NCI-H1092 treated with DMSO at 0.1 percent for 48 hours (cell line): ENCODE data around the gene SS18.
A peak's percentile ranks its signal among the peaks of the same experiment; 100 is the strongest.
"Not testable (repeated sequence)": the region's sequence is repeated elsewhere in the genome, so short reads cannot be mapped to it uniquely, and the experiment has no call there.

Experiments
- DNase-seq: peaks from one replicate; lab custom pipeline; 2025; lab: John Stamatoyannopoulos, UW

SS18 gene, protein sequence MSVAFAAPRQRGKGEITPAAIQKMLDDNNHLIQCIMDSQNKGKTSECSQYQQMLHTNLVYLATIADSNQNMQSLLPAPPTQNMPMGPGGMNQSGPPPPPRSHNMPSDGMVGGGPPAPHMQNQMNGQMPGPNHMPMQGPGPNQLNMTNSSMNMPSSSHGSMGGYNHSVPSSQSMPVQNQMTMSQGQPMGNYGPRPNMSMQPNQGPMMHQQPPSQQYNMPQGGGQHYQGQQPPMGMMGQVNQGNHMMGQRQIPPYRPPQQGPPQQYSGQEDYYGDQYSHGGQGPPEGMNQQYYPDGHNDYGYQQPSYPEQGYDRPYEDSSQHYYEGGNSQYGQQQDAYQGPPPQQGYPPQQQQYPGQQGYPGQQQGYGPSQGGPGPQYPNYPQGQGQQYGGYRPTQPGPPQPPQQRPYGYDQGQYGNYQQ

DNA sequence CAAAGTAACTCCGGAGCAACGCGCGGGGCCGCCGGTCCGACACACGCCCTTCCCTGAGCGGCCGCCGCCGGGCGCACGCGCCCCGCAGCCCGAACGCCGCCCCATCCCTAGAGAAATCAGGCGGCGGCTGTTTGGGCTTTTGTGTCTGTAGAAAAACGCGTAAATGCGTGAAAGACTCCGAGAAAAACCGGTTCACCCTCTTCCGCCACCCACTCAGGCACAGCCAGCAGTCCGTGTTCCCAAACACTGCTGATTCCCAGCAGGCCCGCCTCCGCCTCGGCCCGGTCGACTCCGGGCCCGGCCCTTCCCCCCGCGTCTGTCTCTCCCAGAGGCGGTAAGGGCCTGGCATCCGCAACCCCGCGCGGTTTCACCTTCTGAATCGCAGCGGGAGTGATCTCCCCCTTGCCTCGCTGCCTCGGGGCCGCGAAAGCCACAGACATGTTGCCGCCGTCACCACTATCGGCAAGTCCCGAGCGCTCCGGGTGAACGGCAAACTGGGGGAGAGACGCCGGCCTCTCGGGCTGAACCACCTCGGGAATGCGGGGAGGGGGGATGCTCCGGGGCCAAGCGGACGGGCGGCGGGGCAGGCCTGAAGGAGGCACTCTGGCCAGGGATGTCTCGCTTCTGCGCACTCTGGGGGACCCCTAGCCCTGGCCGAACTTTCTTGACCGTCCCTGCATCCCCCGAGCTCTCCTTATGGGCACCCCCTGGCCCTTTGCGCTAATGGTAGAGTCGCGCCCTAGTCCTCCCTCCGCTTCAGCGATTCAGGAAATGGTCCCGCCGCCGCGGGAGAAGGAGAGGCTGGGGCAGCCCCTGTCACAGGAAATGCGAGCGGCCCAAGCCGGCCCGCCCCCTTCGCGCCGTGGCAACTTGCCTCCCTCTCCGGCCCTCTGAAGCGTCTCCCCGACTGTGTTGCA, at the start of gene SS18:
Gene SS18 (minus strand): TSS at position 484 of the 917 bp plus-strand sequence. CDS start 44 bp downstream, at position 440.
- peak; percentile 91 for DNase-seq

DNA sequence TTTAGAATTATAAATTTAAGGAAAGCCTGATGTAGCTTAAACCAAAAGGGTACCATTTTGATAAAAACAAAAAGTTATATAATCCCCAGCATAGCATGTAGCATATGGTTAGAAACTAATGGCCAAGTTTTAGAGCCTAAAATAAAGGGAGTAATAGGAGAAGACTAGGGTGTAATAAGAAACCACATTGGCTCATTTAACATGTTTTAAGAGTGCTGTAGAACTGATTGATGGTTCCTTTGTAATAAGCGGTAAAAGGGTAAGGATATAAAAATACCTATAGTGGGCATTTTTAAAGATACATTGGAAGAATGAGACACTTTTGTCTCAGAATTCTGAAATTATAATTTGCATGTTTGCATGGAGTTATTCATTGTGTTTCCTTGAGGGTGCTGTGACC, 45.1 kb upstream of the SS18 start:
- no peak for DNase-seq

DNA sequence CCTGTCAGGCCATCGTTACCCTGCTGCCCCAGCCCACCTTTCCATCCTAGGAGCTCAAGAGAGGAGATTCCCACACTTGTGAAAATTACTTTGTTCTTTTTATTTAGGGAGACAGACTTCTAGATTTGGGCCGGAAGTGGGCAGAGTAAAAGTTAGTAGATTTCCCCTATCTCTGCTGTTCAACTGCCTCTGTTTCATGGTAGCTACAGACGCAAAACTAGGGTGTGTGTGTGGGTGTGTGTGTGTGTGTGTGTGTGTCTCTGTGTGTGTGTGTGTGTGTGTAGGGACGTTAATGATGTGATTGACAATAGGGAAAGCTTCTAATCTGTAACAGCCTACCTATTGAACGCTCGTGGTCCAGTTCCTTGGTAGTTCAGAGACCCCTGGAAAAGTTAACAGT, 43.7 kb upstream of the SS18 start:
- DNase-seq: no peak

DNA sequence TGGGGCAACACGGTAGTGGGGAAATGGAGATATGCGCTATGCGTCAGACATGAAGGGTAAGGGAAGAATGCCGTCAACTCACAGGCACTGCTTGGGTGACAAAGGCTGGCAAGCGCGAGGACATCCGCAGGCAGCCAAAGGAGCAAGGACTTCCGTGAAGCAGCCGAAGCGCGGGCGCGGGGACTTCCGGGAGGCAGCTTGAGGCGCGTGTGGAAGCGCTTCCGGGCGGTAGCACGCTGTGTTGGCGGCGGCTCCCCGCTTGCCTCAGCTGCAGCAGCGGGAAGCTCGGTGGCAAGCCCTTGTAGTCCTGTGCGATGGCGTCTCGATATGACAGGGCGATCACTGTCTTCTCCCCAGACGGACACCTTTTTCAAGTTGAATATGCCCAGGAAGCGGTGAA, 43.2 kb upstream of the SS18 start, which contains the start of gene PSMA8:
Gene PSMA8 (plus strand): TSS at position 218 of the 400 bp plus-strand sequence. CDS start 97 bp downstream, at position 315.
- no peak for DNase-seq

DNA sequence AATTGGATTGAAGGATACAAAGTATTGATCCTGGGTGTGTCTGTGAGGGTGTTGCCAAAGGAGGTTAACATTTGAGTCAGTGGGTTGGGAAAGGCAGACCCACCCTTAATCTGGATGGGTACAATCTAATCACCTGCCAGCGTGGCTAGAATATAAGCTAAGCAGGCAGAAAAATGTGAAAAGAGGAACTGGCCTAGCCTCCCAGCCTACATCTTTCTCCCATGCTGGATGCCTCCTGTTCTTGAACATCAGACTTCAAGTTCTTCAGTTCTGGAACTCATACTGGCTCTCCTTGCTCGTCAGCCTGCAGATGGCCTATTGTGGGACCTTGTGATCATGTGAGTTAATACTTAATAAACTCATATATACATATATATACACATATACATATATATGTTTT, 37.8 kb upstream of the SS18 start:
- DNase-seq: not testable (repeated sequence)

DNA sequence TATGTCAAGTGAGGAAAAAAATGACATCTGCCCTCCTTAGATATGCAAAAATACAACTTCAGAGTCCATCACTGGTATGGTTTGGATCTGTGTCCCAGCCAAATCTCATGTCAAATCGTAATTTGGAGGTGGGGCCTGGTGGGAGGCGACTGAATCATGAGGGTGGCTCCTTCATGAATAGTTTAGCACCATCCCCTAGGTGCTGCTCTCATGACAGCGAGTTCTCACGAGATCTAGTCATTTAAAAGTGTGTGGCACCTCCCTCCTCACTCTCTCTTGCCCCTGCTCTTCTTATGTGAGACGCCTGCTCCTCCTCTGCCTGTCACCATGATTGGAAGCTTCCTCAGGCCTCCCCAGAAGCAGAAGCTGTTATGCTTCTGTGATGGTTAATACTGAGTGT, 37.4 kb upstream of the SS18 start:
- no peak for DNase-seq

DNA sequence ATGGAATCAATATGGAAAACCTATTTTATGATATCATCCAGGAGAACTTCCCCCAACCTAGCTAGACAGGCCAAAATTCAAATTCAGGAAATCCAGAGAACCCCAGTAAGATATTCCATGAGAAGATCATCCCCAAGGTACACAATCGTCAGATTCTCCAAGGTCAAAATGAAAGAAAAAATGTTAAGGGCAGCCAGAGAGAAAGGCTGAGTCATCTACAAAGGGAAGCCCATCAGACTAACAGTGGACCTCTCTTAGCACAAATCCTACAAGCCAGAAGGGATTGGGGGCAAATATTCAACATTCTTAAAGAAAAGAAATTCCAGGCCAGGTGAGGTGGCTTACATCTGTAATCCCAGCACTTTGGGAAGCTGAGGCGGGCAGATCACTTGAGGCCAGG, 31.6 kb upstream of the SS18 start:
- not testable (repeated sequence) for DNase-seq

DNA sequence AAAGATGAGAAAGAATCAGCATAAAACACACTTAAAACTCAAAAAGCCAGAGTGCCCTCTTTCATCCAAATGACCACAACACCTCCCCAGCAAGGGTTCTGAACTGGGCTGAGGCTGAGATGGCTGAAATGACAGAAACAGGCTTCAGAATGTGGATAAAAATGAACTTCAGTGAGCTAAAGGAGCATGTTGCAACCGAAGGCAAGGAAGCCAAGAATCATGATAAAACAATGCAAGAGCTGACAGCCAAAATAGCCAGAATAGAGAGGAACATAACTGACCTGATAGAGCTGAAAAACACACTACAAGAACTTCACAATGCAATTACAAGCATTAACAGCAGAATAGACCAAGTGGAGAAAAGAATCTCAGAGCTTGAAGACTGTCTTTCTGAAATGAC, 31.1 kb upstream of the SS18 start:
- DNase-seq: no peak

DNA sequence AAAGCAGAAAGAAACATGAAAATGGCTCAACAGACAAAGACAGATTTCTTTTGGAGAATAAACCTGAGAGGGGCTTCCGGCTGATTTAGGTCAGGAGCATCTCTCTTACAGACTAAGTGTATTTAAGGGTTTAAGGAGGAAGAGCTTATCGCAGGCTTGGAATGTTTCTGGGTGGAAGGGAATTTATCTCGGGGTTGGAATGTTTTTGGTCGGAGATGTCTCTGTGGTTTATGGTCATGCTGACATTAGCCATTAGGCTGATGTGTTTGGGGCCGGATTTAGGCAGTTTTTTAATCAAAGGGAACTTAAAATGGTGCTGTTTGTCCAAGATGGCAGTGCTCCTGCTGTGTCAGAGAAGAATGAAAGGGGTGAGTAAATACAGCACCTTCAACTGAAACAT, 28.8 kb upstream of the SS18 start:
- no peak for DNase-seq

DNA sequence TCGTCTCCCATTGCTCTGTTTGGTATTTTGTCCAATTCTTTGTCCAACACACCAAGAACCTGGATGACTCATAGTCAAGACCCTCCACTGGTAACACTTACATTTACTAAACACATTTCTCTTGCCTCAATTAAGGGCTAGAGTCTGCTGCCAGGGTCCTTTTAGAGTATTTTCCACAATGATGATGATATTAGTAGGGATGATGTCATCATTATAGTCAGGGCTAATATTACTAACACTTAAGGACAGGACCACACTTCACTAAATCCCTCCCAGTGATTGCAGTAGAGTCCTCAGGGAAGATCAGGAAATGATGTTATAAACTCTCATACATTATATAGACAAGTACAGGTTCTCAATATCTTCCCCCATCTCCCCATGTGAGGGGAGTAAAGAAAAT, 13.6 kb upstream of the SS18 start:
- no peak for DNase-seq

DNA sequence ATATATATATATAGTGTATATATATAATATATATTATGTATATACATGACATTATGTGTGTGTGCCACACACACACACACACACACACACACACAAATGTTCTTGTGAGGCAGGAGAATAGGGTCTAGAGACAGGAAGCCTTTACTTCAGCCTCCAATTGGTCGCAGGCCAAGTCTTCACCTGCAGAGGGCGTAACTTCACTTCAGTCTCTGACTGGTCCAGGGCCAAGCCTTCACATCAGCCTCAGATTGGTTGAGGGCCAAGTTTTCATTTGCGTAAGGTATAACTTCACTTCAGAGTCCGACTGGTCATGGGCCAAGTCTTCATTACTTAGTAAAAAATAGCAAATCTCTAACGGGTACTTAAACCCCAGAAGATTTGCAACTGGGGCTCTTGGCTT, 13.2 kb upstream of the SS18 start:
- no peak for DNase-seq

DNA sequence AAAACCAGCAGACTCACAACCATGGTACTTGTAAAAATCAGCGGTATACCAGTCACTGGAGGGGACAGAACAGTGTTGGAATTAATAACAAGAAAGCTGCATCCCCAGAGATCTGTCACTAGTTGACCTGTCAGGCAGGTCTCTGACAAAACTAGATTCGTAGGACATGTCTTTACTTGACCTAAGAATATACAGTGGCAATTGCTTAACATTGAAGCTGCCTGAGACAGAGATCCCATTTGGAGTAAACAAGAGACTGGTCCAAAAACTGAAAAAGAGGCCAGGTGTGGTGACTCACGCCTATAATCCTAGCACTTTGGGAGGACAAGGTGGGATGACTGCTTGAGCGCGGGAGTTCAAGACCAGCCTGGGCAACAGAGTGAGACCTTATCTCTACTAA, 7.2 kb upstream of the SS18 start:
- DNase-seq: no peak

DNA sequence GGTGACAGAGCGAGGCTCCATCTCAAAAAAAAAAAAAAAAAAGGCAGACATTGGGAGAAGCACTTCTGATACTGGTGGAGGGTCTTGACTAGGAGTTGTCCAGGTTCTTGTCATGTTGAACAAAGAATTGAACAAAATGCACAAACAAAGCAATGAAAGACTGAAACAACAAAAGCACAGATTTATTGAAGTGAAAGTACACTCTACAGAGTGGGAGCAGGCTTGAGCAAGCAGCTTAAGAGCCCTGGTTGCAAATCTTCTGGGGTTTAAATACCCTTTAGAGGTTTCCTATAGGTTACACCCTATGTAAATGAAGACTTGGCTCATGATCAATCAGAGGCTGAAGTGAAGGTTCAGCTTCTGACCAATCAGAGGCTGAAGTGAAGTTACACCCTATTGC, 6.4 kb upstream of the SS18 start:
- DNase-seq: no peak

DNA sequence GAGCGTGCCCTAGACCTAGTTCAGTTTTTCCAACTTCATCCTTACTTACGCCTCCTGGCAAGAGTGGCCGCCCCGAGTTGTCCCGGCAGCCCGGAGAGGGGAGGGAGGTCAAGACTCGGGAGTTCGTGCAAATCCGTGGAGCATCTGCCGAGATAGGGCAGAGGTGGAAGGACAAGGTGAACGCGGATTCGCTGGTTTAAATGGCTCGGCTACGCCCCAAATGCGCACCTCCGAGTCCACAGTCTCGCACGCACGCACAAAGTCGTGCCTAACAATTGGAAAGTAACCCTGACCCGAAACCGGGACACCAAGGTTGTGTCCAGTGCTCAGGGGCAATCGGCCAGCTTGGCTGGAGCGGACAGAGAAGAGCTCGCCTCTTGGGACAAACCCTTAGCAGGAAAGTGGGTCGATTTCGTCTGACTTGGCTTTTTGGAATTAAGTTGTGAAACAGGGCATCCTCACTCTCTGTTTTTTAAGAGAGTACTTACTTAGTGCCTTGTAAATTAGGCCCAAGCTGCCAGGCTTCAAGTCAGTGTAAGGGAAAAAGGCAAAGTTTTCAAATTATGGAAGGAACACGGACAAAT, 726 bp upstream of the SS18 start:
- peak; percentile 82 for DNase-seq

DNA sequence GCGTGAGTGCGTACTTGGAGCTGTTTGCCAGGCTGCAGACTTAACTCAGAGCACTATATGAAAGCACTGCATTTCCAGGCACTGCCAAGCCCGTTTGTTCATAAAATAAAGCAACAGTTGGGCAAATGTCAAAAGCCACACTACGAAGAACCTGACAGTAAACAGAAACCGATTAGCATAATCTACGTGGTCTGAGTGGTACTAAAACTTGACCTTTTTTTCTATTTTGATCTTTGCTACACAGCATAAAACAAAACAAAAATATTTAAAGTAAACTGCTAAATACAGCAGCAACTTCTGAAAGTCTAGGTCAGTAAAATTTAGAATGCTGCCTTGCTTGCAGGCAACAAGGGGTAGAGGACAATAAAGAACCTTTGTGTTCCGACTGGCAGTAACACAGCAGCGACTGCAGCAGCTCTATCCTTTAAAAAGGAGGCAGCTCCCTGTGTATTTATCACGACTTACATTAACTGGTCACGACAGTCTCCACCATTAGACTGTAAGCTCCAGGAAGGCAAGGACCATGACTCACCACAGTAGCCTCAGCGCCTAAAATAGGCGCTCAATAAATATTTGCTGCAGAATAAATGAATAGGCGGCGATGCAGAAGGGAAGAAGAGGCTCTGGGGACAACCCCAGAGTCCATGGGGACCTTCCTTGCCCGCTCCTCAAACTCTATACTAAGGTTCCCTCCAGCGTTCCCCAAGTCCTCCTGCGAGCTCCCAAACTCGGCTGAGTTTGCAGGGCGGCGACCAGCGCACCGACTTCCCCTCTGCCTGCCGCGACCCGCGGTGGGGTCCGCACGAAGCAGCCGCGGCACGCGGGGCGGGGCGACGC, 902 bp downstream of the SS18 start:
- DNase-seq: peak; percentile 38

DNA sequence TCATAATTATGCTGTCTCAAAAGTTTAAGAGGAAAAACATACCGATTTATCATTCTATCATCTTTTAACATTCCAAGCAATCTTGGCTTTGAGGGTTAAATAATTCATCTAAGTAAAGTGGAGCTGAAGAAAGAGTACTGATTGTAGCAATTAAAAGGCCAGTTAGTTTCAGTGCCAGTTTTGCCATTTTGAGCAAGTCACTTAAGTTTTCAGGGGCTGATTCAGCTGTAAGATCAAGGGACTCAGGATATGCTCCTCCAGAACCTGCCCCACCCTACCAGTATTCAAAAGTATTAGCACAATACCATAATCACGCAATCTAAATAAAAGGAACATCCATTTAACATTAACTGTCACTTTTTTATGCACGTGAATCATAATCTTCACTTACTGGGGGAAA, 1.9 kb downstream of the SS18 start:
- DNase-seq: no peak

DNA sequence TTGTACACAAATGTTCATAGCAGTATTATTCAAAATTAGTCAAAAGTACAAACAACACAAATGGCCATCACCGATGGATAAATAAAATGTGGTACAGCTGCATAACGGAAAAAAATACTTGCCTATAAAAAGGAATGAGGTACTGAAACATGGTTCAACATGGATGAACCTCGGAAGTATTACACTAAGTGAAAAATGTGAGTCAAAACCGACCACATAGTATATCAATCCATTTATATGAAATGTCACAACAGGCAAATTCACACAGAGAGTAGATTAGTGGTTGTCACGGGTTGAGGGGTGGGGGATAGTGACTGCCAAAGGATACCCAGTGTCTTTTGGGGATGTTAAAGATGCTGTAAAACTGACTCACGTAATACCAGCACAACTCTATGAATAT, 3.5 kb downstream of the SS18 start:
- no peak for DNase-seq

DNA sequence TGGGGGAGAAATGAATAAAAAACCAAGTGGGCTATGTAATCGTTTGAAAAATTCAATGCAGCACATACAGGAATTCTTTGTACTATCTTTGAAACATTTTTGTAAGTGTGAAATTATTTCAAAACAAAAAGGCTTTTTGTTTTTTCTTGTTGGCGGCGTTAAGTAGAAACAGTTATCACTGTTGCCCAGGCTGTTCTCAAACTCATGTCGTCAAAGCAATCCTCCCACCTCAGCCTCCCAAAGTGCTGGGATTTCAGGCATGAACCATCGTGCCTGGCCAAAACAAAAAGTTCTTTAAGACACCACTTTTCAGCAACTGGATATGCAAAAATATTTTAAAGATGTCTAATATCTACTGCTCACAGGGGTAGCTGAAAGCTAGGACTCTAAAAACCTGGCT, 5.4 kb downstream of the SS18 start:
- DNase-seq: no peak

DNA sequence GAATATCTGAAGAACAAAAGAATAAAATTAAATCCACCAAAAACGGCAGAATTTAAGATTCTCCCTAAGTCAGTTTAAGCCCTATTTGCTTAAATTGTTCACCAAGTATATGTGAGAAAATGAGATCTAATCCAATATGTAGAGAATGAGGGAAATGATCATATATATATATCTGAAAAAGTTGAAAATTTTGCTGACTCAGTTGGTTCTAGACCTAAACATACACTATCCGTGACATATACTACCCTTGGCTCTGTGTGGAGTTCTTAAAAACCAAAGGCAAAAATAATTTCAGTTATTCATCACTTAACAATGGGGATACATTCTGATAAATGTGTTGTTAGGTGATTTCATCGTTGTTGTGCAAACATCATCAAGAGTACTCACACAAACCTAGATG, 7.3 kb downstream of the SS18 start:
- DNase-seq: no peak

DNA sequence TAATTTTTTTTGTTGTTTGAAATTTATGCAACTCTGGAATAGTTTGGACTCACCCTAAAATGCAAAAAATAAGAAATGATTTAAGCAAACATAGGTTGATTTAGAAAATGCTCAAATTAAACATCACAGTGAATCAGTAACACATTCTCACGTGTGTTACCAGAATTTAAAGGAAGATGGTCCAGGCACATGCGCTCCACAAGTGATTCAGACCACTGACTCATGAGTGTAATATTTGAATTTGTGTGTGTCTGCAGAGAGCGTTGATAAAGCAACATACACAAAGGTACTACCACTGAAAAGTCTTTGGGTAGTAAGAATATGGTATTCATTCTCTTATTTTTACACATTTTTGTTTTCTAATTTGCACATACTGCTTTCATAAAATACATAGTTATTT, 7.9 kb downstream of the SS18 start:
- no peak for DNase-seq

DNA sequence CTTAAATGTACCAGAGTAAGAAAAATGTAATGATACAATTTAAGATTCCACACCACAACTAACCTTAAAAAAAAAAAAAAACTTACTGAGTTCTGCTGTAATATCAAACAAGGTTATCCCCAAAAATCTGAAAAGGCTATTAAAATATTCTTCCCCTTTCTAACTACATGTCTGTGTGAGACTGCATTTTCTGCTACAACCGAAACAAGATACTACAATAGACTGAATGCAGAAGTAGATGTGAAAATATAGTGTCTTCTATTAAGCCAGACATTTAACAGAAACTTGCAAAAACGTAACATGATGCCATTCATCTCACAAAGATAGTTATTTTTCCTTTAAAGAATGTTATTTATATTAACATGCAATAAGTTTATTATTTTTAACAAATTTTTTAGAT, 16.2 kb downstream of the SS18 start:
- no peak for DNase-seq

DNA sequence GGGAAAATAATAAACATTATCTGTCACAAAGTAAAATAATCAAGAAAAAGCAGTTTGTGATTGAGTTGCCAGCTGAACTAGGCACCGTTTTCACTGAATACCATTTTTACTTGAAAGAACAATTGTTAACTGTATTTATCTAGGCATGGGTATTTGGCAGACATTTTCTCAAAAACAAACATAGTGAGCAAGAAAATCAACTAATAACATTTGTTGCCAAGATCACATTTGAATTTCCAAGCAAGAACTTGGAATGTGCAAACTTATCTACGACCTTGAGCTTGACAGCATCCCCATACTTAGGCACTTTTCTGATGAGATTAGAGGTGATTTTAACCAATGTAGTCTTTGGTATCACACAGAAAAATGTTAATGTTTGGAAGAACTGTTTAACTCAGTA, 16.7 kb downstream of the SS18 start:
- no peak for DNase-seq
